ENCODE data around the gene TMEM37.

The TMEM37 gene

DNA sequence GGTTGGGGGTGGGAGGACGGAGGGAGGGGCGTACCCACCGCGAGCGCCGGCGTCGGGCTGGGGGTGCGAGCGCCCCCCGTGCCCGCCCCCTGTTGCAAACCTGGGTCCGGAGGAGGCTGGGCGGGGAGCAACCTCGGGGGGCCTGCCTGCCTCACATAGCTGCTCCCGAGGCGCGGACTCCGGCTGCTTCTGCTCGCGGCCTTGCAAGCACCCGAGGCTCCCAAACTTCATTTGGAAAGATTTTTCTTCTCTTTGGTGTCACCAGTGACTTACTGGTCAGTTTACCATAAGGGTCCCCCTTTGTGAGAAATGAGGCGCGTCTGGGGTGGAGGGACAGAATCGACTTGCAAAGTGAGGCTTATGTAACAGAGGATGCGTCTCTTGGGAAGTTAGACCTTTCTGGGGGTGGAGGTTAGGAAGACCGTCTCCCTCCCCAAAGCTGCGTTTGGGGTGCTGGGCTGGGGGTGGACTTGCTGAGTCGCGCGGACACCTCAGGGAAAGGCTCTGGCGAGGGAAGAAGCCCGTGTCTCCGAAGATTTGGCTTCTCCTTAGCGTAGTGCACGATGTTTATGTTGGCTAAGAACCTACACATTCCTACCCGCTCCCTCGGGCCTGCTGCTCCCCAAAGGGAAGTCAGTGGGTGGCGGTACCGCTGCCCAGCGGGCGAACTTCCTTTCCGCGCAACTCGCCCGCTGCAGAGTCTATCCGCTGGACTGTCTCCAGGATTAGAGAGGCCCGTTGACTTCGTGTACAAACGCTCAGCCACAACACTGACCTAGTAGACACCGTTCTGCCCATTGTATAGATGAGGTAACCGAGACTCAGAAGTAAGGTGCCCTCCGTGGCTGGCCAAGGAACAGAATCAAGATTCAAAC, 559 bp downstream of the TMEM37 start:
- in situ Hi-C loops (cut with MboI; ENCODE audit: low sequenced_read_pairs) = no loop called here

- in situ Hi-C loops (cut with MboI; ENCODE audit: low sequenced_read_pairs) = no loop called here
Observed at GRCh38 chr2:119432851-119433522, 1.3 kb downstream of the TMEM37 start.

DNA sequence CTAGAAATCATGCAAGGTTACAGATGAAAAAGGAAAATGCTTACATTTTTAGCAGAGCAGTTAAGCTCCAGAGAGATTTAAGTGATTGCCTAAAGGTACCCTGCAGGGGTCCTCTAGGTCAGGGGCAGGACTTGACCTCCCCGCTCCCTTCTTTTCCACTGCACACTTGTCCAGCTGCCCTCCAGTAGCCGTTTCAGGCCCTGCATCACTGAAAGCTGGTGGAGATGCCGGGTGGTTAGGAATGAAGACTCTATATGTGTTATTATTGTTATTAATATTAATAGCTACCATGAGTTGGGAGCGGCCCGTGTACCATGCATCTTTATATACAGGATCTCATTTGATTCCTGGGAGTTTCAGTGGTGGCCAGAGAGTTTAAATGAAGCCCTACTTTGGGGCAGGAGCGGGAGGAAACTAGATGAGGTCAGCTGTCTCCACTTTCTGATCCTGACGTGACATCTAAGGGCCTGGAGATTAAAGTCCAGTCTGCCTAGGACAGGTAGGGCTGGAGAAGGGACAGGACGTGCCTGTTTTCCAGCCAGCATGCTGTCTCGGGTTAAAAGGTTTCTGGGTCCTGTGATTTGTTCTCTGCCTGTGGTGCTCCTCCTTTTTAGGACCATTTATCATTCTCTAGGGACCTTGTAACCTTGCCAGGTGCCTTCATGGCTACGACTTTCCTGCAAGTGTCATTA, 2.1 kb downstream of the TMEM37 start:
- in situ Hi-C loops (cut with MboI; ENCODE audit: low sequenced_read_pairs) = no loop called here

- in situ Hi-C loops (cut with MboI; ENCODE audit: low sequenced_read_pairs) = no loop called here
Observed at GRCh38 chr2:119434664-119435063, 3.0 kb downstream of the TMEM37 start.

GRCh38 chr2:119435081-119435952, 3.7 kb downstream of the TMEM37 start:
- in situ Hi-C loops (cut with MboI; ENCODE audit: low sequenced_read_pairs) = no loop called here

DNA sequence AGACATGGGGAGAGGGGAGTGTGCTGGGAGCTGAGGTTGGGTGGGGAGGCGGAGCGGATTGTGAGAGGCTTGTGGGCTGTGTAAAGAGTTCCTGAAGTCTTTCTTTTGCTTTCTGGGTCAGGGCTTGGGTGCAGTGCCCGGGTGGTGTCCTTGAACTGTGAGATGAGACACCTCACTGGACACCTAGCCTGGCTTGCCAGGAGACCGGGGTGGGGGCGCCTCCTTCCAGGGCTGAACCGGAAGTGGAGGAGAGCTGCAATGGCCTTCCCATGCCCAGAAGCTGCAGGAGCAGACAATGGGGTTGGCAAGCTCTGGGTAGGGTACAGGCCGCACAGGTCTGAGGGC, 4.3 kb downstream of the TMEM37 start:
- in situ Hi-C loops (cut with MboI; ENCODE audit: low sequenced_read_pairs) = no loop called here

DNA sequence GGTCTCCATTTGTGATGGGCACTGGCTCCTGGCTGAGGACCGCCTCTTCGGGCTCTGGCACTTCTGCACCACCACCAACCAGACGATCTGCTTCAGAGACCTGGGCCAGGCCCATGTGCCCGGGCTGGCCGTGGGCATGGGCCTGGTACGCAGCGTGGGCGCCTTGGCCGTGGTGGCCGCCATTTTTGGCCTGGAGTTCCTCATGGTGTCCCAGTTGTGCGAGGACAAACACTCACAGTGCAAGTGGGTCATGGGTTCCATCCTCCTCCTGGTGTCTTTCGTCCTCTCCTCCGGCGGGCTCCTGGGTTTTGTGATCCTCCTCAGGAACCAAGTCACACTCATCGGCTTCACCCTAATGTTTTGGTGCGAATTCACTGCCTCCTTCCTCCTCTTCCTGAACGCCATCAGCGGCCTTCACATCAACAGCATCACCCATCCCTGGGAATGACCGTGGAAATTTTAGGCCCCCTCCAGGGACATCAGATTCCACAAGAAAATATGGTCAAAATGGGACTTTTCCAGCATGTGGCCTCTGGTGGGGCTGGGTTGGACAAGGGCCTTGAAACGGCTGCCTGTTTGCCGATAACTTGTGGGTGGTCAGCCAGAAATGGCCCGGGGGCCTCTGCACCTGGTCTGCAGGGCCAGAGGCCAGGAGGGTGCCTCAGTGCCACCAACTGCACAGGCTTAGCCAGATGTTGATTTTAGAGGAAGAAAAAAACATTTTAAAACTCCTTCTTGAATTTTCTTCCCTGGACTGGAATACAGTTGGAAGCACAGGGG, 5.5 kb downstream of the TMEM37 start:
- in situ Hi-C loops (cut with MboI; ENCODE audit: low sequenced_read_pairs) = no loop called here

DNA sequence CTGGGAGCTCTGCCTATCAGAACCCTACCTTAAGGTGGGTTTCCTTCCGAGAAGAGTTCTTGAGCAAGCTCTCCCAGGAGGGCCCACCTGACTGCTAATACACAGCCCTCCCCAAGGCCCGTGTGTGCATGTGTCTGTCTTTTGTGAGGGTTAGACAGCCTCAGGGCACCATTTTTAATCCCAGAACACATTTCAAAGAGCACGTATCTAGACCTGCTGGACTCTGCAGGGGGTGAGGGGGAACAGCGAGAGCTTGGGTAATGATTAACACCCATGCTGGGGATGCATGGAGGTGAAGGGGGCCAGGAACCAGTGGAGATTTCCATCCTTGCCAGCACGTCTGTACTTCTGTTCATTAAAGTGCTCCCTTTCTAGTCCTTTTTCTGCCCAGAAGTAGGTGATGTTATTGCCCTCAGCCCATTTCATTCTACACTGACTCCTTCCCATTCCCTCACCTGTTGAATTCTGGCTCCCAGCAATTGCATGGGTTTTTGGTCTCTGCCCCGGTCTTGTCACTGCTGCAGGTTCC, 6.5 kb downstream of the TMEM37 start:
- in situ Hi-C loops (cut with MboI; ENCODE audit: low sequenced_read_pairs) = no loop called here

- in situ Hi-C loops (cut with MboI; ENCODE audit: low sequenced_read_pairs) = no loop called here
Observed at GRCh38 chr2:119438726-119439284, 7.2 kb downstream of the TMEM37 start.

GRCh38 chr2:119439574-119440500, 8.2 kb downstream of the TMEM37 start:
- in situ Hi-C loops (cut with MboI; ENCODE audit: low sequenced_read_pairs) = no loop called here

DNA sequence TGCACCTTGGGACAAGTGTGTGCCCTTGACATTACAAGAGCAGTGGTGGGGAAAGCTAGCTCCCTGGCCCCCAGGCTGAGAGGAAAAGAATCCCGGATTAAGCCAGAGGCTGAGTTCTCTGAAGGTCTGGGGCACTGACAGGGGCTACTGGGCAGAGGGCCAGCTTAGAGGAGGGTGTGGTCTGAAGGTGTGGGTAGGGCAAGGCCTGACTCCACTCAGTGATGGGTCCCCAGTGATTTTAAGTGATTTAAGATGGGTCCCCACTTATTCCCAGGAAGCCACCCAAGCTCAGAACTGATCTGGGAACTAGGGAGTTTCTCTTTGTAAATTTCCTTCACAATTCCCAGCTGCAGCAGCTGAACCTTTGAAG, 8.8 kb downstream of the TMEM37 start:
- in situ Hi-C loops (cut with MboI; ENCODE audit: low sequenced_read_pairs) = no loop called here

DNA sequence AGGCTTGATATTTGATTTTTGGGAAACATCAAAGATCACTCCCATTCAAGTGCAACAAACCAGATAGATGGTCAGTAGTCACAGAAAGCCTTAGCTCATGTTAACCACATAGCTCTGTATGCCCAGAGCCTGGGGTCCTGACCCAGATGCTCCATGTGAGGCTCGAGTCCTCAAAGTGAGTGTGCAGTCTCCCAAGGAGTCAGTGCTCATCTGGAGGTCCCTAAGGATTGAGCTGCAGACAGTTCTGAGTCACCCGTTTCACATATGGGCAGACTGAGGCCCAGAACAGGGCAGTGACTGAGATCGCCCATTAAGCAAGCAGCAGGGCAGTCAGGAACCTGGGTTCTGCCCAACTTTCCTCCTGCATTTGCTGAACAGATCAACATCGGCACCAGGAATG, 9.2 kb downstream of the TMEM37 start:
- in situ Hi-C loops (cut with MboI; ENCODE audit: low sequenced_read_pairs) = no loop called here

GRCh38 chr2:119441376-119442225, 9.9 kb downstream of the TMEM37 start:
- in situ Hi-C loops (cut with MboI; ENCODE audit: low sequenced_read_pairs) = no loop called here

DNA sequence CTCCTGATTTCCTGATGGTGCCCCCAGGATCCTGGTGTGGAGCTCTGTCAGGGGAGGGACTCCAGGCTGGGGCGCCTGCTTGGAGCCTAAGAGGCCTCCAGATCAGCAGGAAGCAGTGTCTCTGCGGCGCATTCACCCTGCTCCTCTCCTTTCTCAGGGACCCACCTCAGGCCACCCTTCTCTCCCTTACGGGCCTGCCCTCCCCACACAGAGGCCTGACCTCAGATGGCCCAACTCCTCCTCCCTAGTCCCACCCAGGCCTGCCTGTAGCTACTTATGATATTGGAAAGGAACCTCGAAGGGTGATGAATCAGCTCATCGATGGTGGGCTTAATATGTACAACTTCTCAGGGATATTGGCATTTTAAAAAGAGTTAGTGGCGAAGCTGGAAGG, 10.6 kb downstream of the TMEM37 start:
- in situ Hi-C loops (cut with MboI; ENCODE audit: low sequenced_read_pairs) = no loop called here

DNA sequence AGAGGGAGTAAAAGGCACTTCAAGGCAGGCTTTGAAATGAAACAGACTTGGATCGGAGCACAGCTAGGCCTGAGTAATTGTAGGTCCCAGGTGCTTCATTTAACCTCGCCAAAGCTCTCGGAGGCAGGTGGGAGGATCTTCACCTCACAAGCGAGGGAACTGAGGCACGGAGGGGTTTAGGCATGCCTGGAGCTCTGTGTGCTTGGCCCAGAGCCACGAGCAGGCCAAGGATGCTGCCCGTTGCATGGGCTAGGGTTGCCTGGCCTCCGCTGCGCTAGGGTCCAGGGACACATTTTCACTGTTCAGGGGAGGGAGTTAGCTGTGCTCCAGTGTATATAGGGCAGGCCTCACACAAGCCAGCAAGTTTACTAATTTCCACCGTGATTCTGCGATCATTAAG, 11.2 kb downstream of the TMEM37 start:
- in situ Hi-C loops (cut with MboI; ENCODE audit: low sequenced_read_pairs) = no loop called here

- in situ Hi-C loops (cut with MboI; ENCODE audit: low sequenced_read_pairs) = no loop called here
Observed at GRCh38 chr2:119446037-119446436, 14.4 kb downstream of the TMEM37 start.

- in situ Hi-C loops (cut with MboI; ENCODE audit: low sequenced_read_pairs) = no loop called here
Observed at GRCh38 chr2:119448427-119449141, 16.9 kb downstream of the TMEM37 start.
